Left ventricle myocardium inferior (tissue), 1 donor: ENCODE results near the gene CYP27C1. TPM values are rescaled to one million over a fixed set of nuclear protein-coding genes. Genes with fewer than 3 reads are reported as not detected.
A peak's percentile ranks its signal among the peaks of the same experiment; 100 is the strongest.

Source experiments
- DNase-seq: peaks from one replicate; pipeline ENCODE4 v3.0.0-alpha.2; 2020
- H3K27ac ChIP-seq: fragments of 200-600 bp; replicated peaks from 2 replicates; pipeline ENCODE4 v1.8.0; 2021
- H3K27me3 ChIP-seq: fragments of 200-600 bp; 2 replicates; pipeline ENCODE4 v1.8.0; 2021; ENCODE audit warnings: low read depth
- H3K36me3 ChIP-seq: fragments of 200-600 bp; 2 replicates; pipeline ENCODE4 v1.8.0; 2021
- H3K4me1 ChIP-seq: fragments of 200-600 bp; 2 replicates; pipeline ENCODE4 v1.8.0; 2021
- H3K4me3 ChIP-seq: fragments of 200-600 bp; 2 replicates; pipeline ENCODE4 v1.8.0; 2021; ENCODE audit warnings: mild to moderate bottlenecking, moderate library complexity
- H3K9me3 ChIP-seq: fragments of 200-600 bp; replicated peaks from 2 replicates; pipeline ENCODE4 v1.8.0; 2021
- intact Hi-C: fragments of 100-400 bp; cut with micrococcal nuclease; formaldehyde crosslinking; loops from one replicate; pipeline ENCODE4 v1.11.0; 2022
- total RNA-seq: library from RNA; stranded (reverse); fragmentation: NEBNext Ultra II Directional; extraction: Animal tissue kit (Norgen Biotek cat#: 25700); gene quantifications from one replicate; pipeline ENCODE4 v1.2.1, GENCODE V29; 2021
- TF ChIP-seq, protein P1 (sequence below): fragments of 200-600 bp; IDR thresholded peaks from 2 replicates; pipeline ENCODE4 v1.8.0; 2021; ENCODE audit warnings: antibody characterized with exemption, mild to moderate bottlenecking, borderline replicate concordance
- donor health status: DM: no; HTN: yes; CAD: no; lungs with severe emphysema.

CYP27C1 gene
- total RNA-seq, 1 donor from 2014 or later, result 0.11 TPM

DNA sequence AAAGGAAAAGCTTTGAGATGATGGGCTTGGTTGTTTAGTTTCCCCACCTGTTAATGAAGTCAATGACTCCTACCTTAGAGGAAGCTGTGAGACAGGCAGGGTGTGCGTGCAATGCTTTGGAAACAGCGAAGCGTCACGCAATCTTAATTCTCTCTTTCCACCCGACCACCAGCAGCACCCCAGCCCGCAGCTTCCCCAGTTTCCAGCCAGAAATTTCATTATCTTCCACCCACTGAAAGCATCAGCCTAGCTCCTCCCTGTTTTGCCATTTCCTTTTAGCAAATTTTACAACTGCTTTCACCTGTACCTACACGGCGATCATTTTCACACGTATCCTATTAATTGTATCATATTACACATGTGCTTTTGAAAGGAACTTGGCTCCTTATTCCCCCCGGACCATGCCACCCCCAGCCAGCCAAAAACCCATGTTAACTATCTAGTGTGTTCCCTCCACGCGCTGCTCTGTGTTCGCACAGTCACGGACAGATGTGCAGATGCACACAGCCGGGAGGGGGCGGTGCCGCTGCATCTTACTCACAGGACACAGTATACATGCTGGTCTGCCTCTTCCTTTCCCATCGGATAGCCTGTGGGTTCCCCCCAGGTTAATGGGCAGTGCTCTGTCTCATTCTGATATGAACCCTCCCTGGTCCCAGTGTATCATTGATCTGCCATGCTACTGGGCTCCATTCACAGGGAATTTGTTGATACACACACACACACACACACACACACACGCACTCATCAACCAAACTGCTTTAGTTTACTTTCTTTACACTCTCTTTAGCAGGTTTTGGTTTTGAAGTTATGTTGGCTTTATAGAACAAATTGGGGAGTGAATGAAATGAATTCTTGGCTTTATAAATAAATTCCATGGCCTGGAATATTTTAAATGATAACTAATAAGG is 22.4 kb downstream of the CYP27C1 start:
- intact Hi-C loops, result no loop called here
- Histone ChIP-seq H3K36me3 (no peaks in the 10 kb centered on the region), H3K4me1 (no peaks in the 10 kb centered on the region), H3K27me3 (peaks cover 49% of the 10 kb centered on the region), H3K4me3 (no peak overlapping the region), H3K27ac (no peak overlapping the region), H3K9me3 (peaks cover 7% of the 10 kb centered on the region)
- DNase-seq, result peak; percentile 44
- TF ChIP-seq, protein P1, sequence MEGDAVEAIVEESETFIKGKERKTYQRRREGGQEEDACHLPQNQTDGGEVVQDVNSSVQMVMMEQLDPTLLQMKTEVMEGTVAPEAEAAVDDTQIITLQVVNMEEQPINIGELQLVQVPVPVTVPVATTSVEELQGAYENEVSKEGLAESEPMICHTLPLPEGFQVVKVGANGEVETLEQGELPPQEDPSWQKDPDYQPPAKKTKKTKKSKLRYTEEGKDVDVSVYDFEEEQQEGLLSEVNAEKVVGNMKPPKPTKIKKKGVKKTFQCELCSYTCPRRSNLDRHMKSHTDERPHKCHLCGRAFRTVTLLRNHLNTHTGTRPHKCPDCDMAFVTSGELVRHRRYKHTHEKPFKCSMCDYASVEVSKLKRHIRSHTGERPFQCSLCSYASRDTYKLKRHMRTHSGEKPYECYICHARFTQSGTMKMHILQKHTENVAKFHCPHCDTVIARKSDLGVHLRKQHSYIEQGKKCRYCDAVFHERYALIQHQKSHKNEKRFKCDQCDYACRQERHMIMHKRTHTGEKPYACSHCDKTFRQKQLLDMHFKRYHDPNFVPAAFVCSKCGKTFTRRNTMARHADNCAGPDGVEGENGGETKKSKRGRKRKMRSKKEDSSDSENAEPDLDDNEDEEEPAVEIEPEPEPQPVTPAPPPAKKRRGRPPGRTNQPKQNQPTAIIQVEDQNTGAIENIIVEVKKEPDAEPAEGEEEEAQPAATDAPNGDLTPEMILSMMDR, result peak; percentile 58

DNA sequence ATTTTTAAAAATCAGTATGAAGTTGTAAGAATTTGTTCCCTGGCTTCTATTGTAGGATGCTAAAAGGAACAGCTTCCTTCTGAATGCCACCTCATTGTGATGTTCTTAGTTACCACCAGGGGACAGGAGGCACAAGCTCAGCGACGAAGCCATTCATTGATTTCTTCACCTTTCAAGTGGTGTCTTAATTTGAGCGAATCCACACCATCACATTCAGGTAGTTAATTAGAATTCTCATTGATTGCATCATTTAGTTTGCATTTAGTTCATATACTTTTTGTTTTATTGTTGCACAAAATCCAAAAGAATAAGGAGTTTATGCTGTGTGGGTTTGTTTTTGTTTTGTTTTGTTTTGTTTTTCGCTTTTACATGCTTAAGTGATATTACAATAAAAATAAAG is 23.1 kb downstream of the CYP27C1 start:
- Histone ChIP-seq H3K9me3 (peaks cover 7% of the 10 kb centered on the region), H3K4me1 (no peaks in the 10 kb centered on the region), H3K4me3 (no peak overlapping the region), H3K27me3 (peaks cover 48% of the 10 kb centered on the region), H3K36me3 (no peaks in the 10 kb centered on the region), H3K27ac (no peak overlapping the region)
- TF ChIP-seq, protein P1, result no peak
- DNase-seq, result no peak
- intact Hi-C loops, result no loop called here

DNA sequence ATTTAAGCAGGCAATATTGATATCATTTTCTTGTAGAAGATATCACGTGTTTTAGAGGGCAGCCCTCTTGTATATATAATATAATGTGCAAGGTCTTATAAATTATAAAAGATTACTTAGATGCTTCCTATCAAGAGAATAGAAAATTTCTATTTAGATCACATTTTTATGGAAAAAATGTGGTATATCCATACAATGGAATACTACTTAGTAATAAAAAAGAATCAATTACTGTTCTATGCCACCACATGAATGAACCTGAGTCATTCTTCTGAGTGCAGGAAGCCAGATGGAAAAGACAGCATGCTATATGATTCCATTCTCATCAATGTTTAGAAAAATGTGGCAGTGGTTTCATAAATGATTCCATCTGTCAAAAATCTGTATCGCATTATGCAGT is 23.6 kb downstream of the CYP27C1 start:
- intact Hi-C loops, result no loop called here
- Histone ChIP-seq H3K9me3 (peaks cover 7% of the 10 kb centered on the region), H3K36me3 (no peaks in the 10 kb centered on the region), H3K4me1 (no peaks in the 10 kb centered on the region), H3K27ac (no peak overlapping the region), H3K4me3 (no peak overlapping the region), H3K27me3 (peaks cover 51% of the 10 kb centered on the region)
- TF ChIP-seq, protein P1, result no peak
- DNase-seq, result no peak

DNA sequence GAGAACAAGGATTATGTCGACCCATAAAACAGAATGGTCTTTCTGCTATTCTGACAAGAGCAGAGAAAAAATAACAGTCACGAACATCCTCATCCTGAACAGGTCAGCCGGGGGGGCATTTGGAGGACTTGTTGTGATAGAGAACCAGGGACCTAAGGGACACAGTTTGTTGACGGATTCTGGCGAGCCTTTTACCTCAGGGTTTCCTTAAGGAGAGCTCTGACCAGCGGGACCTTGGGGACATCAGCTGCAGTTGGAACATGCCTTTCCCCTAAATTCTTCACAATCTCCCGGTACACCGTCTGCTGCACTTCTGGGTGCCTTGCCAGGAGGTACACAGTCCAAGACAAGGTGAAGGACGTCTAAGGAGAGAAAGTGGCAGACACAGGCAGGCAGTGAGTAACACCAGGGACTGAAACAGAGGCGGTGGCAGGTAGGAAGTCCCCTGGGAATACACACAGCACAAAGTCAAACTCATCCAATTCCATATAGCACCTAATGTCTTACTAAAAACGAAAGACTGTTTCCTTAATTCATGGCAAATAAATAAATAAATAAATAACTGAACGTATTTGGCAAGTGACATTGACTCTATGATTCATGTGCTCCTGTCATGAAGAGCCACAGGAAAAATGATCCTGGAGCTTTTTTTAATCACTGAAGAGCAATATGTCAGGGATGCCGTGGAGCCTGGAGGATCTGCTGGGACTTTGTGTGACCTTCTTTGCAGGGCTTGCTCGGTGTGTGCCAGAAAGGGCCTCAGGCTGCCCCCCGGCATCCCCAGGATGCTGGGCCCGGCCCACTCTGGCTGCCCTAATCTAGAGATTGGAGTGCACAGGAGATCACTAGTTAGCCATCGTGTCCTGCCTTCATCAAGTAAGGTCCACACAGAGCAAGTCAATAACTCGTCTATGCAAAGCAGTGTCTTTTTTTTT is 24.7 kb downstream of the CYP27C1 start:
- TF ChIP-seq, protein P1, result no peak
- H3K4me1 ChIP-seq, result no peaks in the 10 kb centered on the region
- peaks cover 7% of the 10 kb centered on the region for H3K9me3 ChIP-seq
- DNase-seq, result no peak
- peaks cover 50% of the 10 kb centered on the region for H3K27me3 ChIP-seq
- no peak overlapping the region for H3K27ac ChIP-seq
- intact Hi-C loops, result no loop called here
- no peak overlapping the region for H3K4me3 ChIP-seq
- no peaks in the 10 kb centered on the region for H3K36me3 ChIP-seq

DNA sequence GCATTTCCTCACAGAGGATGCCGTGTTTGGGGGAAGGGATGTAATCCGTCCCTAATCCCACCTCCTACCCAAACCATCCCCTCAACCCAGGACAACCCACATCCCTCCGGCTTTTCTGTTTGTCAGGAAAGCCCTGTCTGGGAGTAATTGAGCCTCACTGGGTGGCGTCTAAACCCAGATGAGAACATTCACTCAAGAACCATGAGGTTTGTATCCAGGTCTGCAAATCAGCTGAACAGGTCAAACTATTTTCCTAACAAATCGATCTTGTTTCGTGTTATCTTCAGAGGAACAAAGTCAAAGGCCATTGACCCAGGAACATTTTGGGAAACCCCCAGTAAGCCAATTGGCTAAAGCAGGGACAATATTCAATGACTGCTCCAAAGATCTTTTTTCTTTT is 25.7 kb downstream of the CYP27C1 start:
- Histone ChIP-seq H3K4me1 (no peaks in the 10 kb centered on the region), H3K9me3 (peaks cover 10% of the 10 kb centered on the region), H3K36me3 (no peaks in the 10 kb centered on the region), H3K27me3 (peaks cover 50% of the 10 kb centered on the region), H3K27ac (no peak overlapping the region), H3K4me3 (no peak overlapping the region)
- TF ChIP-seq, protein P1, result no peak
- intact Hi-C loops, result no loop called here
- DNase-seq, result no peak
